NB4 (cell line): ENCODE results near the gene ZNF428.

ENCODE experiments used
- CTCF ChIP-seq: IDR thresholded peaks from one replicate; pipeline ENCODE4 v1.5.1; 2012; ENCODE audit warnings: low read depth, low read length
- POLR2A ChIP-seq: IDR thresholded peaks from 2 replicates; pipeline ENCODE4 v1.6.1; 2011; ENCODE audit warnings: mild to moderate bottlenecking; ENCODE audit not compliant: insufficient read length; ENCODE audit errors: extremely low read depth

GRCh38 chr19:43561139-43561970, 58.1 kb downstream of the ZNF428 start:
- no peak for TF ChIP-seq CTCF
- TF ChIP-seq POLR2A, result no peak
